HG02981 (cell line): ENCODE results near the gene TBRG4.

Source experiments
- ATAC-seq: cut with Tn5 transposase; IDR thresholded peaks from one replicate; pipeline ENCODE4 v1.9.1; 2021; ENCODE audit warnings: mild to moderate bottlenecking, moderate library complexity; ENCODE audit not compliant: unreplicated experiment

Gene TBRG4

GRCh38 chr7:45092100-45092930 lies 19.2 kb downstream of the TBRG4 start:
- ATAC-seq, result no peak

GRCh38 chr7:45089341-45089891 lies 22.1 kb downstream of the TBRG4 start:
- no peak for ATAC-seq

GRCh38 chr7:45088821-45089340 lies 22.6 kb downstream of the TBRG4 start, which contains the start of gene NACAD:
NACAD (minus strand) TSS chr7:45088969; CDS start chr7:45088894, 75 bp downstream.
- no peak for ATAC-seq

GRCh38 chr7:45088146-45088701 lies 23.3 kb downstream of the TBRG4 start:
- ATAC-seq, result no peak

DNA sequence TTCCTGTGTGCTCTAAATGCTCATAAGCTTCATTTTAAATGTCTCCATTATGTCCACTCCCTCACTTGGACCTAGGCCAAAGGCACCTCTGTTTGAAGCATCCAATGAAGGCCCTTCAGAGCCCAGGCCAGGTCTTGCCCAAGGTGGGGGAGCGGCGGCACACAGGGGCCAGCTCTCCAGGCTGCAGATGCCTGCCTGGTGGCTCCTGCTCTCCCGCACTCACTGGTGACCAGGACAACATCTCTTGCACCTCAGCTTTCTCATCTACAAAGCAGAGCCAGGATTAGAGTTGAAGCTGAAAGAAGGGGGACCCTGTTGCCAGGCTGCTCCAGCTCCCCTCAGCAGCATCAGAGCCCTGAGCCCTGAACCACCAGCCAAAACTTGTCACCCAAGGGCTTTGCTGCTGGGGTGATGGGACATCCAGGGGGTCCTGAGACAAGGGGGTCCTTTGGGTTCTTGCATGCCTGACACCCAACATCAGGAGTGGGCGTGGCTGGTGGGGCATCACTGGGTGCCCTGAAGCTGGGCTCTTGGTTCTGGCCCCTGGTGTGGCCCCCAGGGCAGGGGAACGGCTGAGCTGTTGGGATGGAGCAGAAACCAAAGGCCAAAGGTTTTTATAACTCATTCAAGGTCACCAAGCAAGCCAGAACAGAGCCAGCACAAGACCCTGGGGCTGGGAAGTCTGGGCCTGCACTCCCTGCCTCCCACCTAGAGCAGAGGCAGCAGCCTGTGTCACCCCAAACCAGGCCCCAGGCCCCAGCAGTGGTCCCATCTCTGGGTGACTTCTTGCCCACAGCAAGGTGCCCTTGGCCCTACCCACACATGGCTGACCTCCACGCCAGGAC lies 24.0 kb downstream of the TBRG4 start:
- ATAC-seq, result no peak

DNA sequence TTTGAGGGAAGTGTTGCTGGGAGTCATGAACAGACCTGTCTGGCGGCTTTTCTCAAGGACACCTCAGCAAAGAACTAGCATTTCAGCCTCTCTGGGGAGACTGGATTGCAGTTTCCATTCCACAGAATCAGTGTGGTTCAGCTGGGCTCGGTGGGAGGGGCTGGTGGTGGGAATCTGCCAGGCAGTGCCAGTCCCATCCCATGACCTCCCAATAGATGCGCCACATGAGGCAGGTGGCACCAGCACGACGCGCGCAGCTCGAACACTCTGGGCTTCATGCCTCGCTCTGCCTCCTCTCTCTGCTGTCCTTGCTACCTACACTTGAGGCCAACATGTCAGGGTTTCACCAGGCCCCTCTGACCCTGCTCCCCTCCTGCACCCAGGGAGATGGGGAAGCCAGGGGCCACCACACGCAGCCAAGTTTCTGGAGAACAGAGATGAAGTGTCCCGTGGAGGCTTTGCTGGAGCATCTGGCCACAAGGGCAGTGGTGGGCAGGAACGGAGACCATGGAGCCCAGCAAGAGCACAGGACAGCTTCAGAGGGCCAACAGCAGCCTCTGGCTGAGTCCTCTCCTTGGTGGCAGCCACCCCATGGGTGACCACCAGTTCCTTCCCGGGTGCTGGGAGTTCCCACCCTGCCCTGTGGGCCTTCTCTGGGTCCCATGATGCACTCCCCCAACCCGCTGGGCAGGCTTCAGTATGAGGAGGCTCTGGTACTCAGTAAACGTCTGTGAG lies 25.0 kb downstream of the TBRG4 start:
- no peak for ATAC-seq

- ATAC-seq, result no peak
These were observed 25.8 kb downstream of the TBRG4 start for GRCh38 chr7:45085619-45086200.

DNA sequence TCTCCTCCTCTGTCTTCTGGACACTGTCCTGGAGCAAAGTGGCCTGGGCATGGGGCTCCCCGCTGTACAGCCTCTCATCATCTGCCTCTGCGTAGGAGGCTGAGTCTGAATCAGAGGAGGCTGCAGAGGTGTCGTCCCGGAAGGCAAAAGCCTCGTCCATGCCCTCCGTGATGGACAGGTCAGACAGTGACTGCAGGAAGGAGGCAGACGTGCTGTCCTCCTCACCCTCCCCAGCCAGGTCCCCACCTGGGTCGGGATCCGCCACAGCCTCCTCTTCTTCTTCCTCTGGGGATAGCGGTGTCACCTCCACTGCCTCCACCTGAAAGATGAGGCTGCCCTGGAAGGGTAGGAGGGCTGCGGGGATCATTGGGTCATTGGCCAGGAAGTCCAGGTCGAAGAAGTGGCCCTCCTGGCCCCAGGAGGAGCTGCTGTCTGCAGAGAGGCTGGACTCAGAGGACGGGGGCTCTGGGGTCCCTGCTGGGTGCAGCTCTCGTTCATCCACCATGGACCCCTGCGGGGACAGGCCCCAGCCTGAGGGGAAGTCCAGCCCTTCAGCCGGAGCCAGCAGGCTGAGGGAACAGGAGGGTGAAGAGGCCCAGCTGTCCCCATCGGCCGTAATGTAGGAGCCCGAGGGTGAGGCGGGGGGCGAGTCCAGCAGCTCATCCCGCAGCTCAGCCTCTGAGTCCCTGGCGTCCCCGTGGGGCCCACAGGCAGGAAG lies 26.4 kb downstream of the TBRG4 start:
- no peak for ATAC-seq

- no peak for ATAC-seq
These were observed 27.2 kb downstream of the TBRG4 start for GRCh38 chr7:45084336-45084735.

DNA sequence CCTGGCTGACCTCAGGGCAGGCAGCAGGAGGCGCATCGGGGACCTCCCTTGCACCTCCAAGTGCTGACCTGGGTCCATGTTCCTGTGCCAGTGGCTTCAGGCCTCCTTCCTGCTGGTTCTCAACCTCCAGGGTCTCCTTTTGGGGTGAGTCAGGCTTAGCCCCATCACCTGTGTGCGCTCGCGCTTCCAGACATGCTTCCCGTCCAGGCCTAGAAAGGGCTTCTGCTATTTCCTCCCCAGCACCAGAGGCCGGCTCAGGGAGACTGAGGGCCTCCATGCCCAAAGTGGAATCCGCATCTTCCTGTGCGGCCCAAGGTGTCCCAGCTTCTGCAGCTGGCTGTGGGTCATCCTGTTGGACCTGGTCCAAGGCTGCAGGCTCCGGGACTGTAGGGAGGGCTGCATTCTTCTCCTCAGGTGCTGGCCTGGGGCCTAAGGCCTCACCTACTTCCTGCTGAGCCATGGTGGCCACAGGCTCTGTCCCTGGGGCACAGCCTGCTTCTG lies 28.6 kb downstream of the TBRG4 start:
- no peak for ATAC-seq

- no peak for ATAC-seq
These were observed 29.3 kb downstream of the TBRG4 start for GRCh38 chr7:45082031-45082830.

- ATAC-seq, result no peak
These were observed 29.9 kb downstream of the TBRG4 start for GRCh38 chr7:45081670-45081974.

DNA sequence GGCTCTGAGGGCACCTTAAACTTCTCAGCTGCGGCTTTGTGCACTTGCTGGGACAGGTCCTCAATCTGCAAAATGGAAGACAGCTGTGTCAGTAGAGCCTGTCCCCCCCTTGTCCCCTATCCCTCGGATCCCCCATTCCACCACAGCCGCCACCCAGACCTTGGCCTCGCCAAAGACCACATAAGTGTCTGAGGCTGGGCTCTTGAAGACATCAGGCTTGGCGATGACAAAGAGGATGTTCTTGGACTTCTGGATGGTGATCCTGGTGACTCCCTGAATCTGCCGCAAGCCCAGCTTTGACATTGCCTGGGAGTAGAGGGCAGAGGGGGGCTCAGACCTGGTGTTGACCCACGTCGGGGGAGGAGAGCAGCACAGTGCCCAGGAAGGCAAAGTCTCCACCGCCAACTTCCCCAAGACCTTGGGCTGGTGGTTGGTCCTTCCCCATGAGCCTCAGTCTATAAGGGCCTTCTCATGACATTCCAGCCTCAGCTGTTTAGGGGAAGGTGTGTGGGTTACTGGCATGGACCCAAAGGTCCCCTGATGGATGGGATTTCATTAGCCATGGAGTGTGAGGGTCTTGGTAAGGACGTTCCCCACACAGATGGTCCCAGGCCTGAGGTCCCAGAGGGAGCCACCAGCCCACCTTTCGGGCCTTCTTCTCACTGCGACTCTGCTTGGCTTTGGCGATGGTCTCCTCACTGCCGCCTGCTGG lies 30.4 kb downstream of the TBRG4 start:
- no peak for ATAC-seq

GRCh38 chr7:45080265-45080957 lies 31.1 kb downstream of the TBRG4 start:
- ATAC-seq, result no peak

DNA sequence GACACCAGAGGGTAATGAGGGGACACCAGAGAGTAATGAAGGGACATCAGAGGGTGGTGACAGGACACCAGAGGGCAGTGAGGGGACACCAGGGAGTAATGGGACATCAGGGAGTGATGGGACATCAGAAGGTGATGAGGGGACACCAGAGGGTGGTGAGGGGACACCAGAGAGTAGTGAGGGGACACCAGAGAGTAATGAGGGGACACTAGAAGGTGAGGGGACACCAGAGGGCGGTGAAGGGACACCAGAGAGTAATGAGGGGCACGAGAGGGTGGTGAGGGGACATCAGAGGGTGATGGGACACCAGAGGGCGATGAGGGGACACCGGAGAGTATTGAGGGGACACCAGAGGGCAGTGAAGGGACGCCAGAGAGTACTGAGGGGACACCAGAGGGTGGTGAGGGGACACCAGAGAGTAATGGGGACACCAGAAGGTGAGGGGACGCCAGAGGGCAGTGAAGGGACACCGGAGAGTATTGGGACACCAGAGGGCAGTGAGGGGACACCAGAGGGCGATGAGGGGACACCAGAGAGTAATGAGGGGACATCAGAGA lies 33.3 kb downstream of the TBRG4 start:
- no peak for ATAC-seq

GRCh38 chr7:45077579-45077978 lies 33.9 kb downstream of the TBRG4 start:
- no peak for ATAC-seq

GRCh38 chr7:45076946-45077345 lies 34.6 kb downstream of the TBRG4 start:
- no peak for ATAC-seq
